Left ventricle myocardium inferior (tissue), 1 donor: ENCODE results near the gene RRBP1. TPM values are rescaled to one million over a fixed set of nuclear protein-coding genes. Genes with fewer than 3 reads are reported as not detected.

Source experiments
- DNase-seq: peaks from one replicate; pipeline ENCODE4 v3.0.0-alpha.2; 2020
- H3K27ac ChIP-seq: fragments of 200-600 bp; replicated peaks from 2 replicates; pipeline ENCODE4 v1.8.0; 2021
- H3K27me3 ChIP-seq: fragments of 200-600 bp; 2 replicates; pipeline ENCODE4 v1.8.0; 2021; ENCODE audit warnings: low read depth
- H3K36me3 ChIP-seq: fragments of 200-600 bp; 2 replicates; pipeline ENCODE4 v1.8.0; 2021
- H3K4me1 ChIP-seq: fragments of 200-600 bp; 2 replicates; pipeline ENCODE4 v1.8.0; 2021
- H3K4me3 ChIP-seq: fragments of 200-600 bp; 2 replicates; pipeline ENCODE4 v1.8.0; 2021; ENCODE audit warnings: mild to moderate bottlenecking, moderate library complexity
- H3K9me3 ChIP-seq: fragments of 200-600 bp; replicated peaks from 2 replicates; pipeline ENCODE4 v1.8.0; 2021
- CTCF ChIP-seq: fragments of 200-600 bp; IDR thresholded peaks from 2 replicates; pipeline ENCODE4 v1.8.0; 2021; ENCODE audit warnings: antibody characterized with exemption, mild to moderate bottlenecking, borderline replicate concordance
- intact Hi-C: fragments of 100-400 bp; cut with micrococcal nuclease; formaldehyde crosslinking; loops from one replicate; pipeline ENCODE4 v1.11.0; 2022
- total RNA-seq: library from RNA; stranded (reverse); fragmentation: NEBNext Ultra II Directional; extraction: Animal tissue kit (Norgen Biotek cat#: 25700); gene quantifications from one replicate; pipeline ENCODE4 v1.2.1, GENCODE V29; 2021
- donor health status: DM: no; HTN: yes; CAD: no; lungs with severe emphysema.

Gene RRBP1
- total RNA-seq, 1 donor from 2014 or later, result 31.3 TPM

- H3K9me3 ChIP-seq, result no peaks in the 10 kb centered on the region
- no peak for DNase-seq
- intact Hi-C loops, result loop anchor here (10.0 kb wide), 1 partner anchor 224 kb away; no protein-coding TSS in a partner anchor
- H3K27me3 ChIP-seq, result no peaks in the 10 kb centered on the region
- no peak overlapping the region for H3K27ac ChIP-seq
- no peak overlapping the region for H3K4me3 ChIP-seq
- no peak for TF ChIP-seq CTCF
- H3K36me3 ChIP-seq, result no peaks in the 10 kb centered on the region
- peaks cover 35% of the 10 kb centered on the region for H3K4me1 ChIP-seq
These were observed 11.0 kb downstream of the RRBP1 start for GRCh38 chr20:17671011-17671410.

- peaks cover 35% of the 10 kb centered on the region for H3K4me1 ChIP-seq
- H3K27me3 ChIP-seq, result no peaks in the 10 kb centered on the region
- no peak for TF ChIP-seq CTCF
- no peaks in the 10 kb centered on the region for H3K9me3 ChIP-seq
- H3K36me3 ChIP-seq, result no peaks in the 10 kb centered on the region
- no peak overlapping the region for H3K4me3 ChIP-seq
- intact Hi-C loops, result no loop called here
- no peak overlapping the region for H3K27ac ChIP-seq
- no peak for DNase-seq
These were observed 12.6 kb downstream of the RRBP1 start for GRCh38 chr20:17669306-17669931.

GRCh38 chr20:17668432-17668831 is 13.6 kb downstream of the RRBP1 start:
- no peak for DNase-seq
- Histone ChIP-seq H3K36me3 (no peaks in the 10 kb centered on the region), H3K27ac (no peak overlapping the region)

GRCh38 chr20:17667445-17667844 is 14.6 kb downstream of the RRBP1 start:
- Histone ChIP-seq H3K27me3 (no peaks in the 10 kb centered on the region), H3K4me1 (peaks cover 48% of the 10 kb centered on the region), H3K36me3 (no peaks in the 10 kb centered on the region), H3K9me3 (no peaks in the 10 kb centered on the region), H3K27ac (no peak overlapping the region), H3K4me3 (no peak overlapping the region)
- no peak for TF ChIP-seq CTCF
- intact Hi-C loops, result no loop called here
- DNase-seq, result no peak

More at GRCh38 chr20:17668432-17668831, 13.6 kb downstream of the RRBP1 start:
- Histone ChIP-seq H3K9me3 (no peaks in the 10 kb centered on the region), H3K4me3 (no peak overlapping the region), H3K4me1 (peaks cover 40% of the 10 kb centered on the region), H3K27me3 (no peaks in the 10 kb centered on the region)
- no peak for TF ChIP-seq CTCF
- intact Hi-C loops, result no loop called here

- Histone ChIP-seq H3K27me3 (no peaks in the 10 kb centered on the region), H3K9me3 (no peaks in the 10 kb centered on the region), H3K4me3 (no peak overlapping the region), H3K36me3 (no peaks in the 10 kb centered on the region), H3K27ac (peak overlapping the region; percentile 47), H3K4me1 (peaks cover 57% of the 10 kb centered on the region)
- no peak for TF ChIP-seq CTCF
- no peak for DNase-seq
- intact Hi-C loops, result no loop called here
These were observed 15.6 kb downstream of the RRBP1 start for GRCh38 chr20:17666481-17666880.
